Neural cell (in vitro differentiated cells): Measurements from ENCODE around the gene OR4K13. TPM values are rescaled to one million over a fixed set of nuclear protein-coding genes. Genes with fewer than 3 reads are reported as not detected.

Source experiments
- polyA plus RNA-seq: library from polyadenylated mRNA; depleted of rRNA; stranded (reverse); fragments of >200 nt; gene quantifications from 2 replicates; pipeline ENCODE4 v1.2.3, GENCODE V29; 2014

Gene OR4K13
- polyA plus RNA-seq, 1 donor from 2014 or later: not detected

Other genes starting within 250 kb of the OR4K13 start
- not detected in 2 replicates for gene OR4N2, start 232.3 kb downstream of the OR4K13 start, polyA plus RNA-seq
- gene OR4K2, start 160.9 kb downstream of the OR4K13 start, polyA plus RNA-seq: not detected in 2 replicates
- not detected in 2 replicates for gene OR4K5, start 115.4 kb downstream of the OR4K13 start, polyA plus RNA-seq
- 2.4 TPM in 1 of 2 replicates, not detected in the other for gene OR4K1, start 105.1 kb downstream of the OR4K13 start, polyA plus RNA-seq
- gene OR4K15, start 60.4 kb downstream of the OR4K13 start, polyA plus RNA-seq: not detected in 2 replicates
- not detected in 2 replicates for gene OR4Q2, start 33.9 kb downstream of the OR4K13 start, polyA plus RNA-seq
- gene OR4K14, start 16.7 kb downstream of the OR4K13 start, polyA plus RNA-seq: not detected in 2 replicates
- gene OR4L1, start 24.0 kb upstream of the OR4K13 start, polyA plus RNA-seq: not detected in 2 replicates
- not detected in 2 replicates for gene OR4K17, start 74.7 kb upstream of the OR4K13 start, polyA plus RNA-seq
- gene OR4N5, start 102.8 kb upstream of the OR4K13 start, polyA plus RNA-seq: not detected in 2 replicates
- not detected in 2 replicates for gene OR11G2, start 154.9 kb upstream of the OR4K13 start, polyA plus RNA-seq
- not detected in 2 replicates for gene OR11H6, start 187.7 kb upstream of the OR4K13 start, polyA plus RNA-seq
- not detected in 2 replicates for gene OR11H7, start 192.9 kb upstream of the OR4K13 start, polyA plus RNA-seq
- not detected in 2 replicates for gene OR11H4, start 203.2 kb upstream of the OR4K13 start, polyA plus RNA-seq